Lower leg skin (tissue), 3 donors: Measurements from ENCODE around the gene TTBK1.

Source experiments
- POLR2A ChIP-seq, 2 donors: fragments of 450-650 bp; IDR thresholded peaks; one replicate each; pipeline ENCODE4 v1.6.1; 2016 to 2017; ENCODE audit warnings: antibody characterized with exemption in 2 of 2, mild to moderate bottlenecking in 1 of 2, moderate library complexity in 1 of 2
- TF ChIP-seq, protein P1 (sequence below), 3 donors: fragments of 450-650 bp; IDR thresholded peaks; one replicate each; pipeline ENCODE4 v1.5.1; 2016; ENCODE audit warnings: antibody characterized with exemption in 3 of 3, mild to moderate bottlenecking in 3 of 3, moderate library complexity in 2 of 3

DNA sequence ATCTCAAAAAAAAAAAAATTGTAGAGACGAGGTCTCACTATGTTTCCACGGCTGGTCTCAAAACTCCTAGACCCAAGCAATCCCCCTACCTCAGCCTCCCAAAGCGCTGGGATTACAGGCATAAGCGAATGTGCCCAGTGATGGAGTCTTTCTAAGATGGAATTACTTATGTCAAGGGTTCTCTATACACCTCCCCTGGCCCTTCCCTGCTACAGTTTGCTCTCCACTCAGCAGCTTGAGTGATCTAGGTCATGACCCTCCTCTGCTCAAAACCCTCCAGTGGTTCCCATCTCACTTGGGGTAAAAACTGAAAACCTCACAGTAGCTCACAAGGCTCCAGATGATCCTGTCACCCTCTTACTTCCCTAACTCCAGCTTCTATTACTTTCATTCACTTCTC is 12.2 kb upstream of the TTBK1 start:
- TF ChIP-seq, protein P1, sequence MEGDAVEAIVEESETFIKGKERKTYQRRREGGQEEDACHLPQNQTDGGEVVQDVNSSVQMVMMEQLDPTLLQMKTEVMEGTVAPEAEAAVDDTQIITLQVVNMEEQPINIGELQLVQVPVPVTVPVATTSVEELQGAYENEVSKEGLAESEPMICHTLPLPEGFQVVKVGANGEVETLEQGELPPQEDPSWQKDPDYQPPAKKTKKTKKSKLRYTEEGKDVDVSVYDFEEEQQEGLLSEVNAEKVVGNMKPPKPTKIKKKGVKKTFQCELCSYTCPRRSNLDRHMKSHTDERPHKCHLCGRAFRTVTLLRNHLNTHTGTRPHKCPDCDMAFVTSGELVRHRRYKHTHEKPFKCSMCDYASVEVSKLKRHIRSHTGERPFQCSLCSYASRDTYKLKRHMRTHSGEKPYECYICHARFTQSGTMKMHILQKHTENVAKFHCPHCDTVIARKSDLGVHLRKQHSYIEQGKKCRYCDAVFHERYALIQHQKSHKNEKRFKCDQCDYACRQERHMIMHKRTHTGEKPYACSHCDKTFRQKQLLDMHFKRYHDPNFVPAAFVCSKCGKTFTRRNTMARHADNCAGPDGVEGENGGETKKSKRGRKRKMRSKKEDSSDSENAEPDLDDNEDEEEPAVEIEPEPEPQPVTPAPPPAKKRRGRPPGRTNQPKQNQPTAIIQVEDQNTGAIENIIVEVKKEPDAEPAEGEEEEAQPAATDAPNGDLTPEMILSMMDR (IDR thresholded peaks at IDR 0.05), result no peak
- TF ChIP-seq POLR2A (IDR thresholded peaks at IDR 0.05), result no peak
